Choroid plexus epithelial cell (primary cell): ENCODE results near the gene BLACAT1.

Source experiments
- DNase-seq: peaks from one replicate; pipeline ENCODE4 v3.0.0-alpha.2; 2010; ENCODE audit warnings: low read depth
- H3K4me3 ChIP-seq: 2 replicates; pipeline ENCODE4 v1.5.1; 2011; ENCODE audit warnings: low read depth, mild to moderate bottlenecking, control low read depth, low read length, moderate library complexity
- TF ChIP-seq, protein P1 (sequence below): conservative IDR thresholded peaks from 2 replicates; pipeline ENCODE4 v1.5.1; 2011; ENCODE audit warnings: low read depth, mild to moderate bottlenecking, control low read depth, inconsistent platforms, low read length, moderate library complexity

The BLACAT1 gene

DNA sequence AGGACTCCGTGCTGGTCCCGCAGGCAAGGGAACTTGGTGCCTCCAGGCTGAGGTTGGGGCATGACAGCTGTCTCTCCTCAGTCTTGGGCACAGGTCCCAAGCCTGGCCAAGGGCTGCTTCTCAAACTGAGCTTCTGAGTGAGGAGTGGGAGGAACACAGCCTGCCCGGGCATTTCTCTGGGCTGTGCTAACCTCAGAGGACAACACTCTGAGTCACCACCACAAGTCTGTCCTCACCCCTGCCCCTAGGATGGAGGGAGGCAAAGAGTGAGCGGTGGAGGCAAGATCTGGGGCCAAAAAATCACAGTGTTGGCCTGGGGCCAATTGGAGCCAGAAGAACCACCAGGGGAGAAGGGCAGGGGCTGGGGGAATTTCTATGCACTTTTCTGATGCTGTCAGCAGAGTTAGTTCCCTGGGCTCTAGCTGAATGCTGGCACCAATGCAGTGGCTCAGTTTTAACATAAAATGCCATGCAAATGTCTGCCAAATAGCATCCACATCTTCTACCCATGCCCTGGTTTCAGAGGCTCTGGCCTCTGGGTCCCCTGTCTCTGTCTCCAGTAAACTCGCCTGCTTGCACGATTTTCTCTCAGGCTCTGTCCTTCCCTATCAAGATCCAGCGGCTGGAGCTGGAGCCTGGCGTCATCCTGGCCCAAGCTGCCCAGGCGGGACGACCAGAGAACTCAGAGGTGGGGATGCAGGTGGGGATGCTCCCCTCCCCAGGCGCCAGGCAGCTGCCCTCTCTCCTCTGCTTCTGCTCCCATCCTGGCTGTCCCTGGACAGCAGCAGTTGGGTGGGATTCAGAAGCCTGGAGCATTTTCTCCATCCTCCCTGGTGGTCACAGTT lies 37.6 kb upstream of the BLACAT1 start:
- TF ChIP-seq, protein P1, sequence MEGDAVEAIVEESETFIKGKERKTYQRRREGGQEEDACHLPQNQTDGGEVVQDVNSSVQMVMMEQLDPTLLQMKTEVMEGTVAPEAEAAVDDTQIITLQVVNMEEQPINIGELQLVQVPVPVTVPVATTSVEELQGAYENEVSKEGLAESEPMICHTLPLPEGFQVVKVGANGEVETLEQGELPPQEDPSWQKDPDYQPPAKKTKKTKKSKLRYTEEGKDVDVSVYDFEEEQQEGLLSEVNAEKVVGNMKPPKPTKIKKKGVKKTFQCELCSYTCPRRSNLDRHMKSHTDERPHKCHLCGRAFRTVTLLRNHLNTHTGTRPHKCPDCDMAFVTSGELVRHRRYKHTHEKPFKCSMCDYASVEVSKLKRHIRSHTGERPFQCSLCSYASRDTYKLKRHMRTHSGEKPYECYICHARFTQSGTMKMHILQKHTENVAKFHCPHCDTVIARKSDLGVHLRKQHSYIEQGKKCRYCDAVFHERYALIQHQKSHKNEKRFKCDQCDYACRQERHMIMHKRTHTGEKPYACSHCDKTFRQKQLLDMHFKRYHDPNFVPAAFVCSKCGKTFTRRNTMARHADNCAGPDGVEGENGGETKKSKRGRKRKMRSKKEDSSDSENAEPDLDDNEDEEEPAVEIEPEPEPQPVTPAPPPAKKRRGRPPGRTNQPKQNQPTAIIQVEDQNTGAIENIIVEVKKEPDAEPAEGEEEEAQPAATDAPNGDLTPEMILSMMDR: no peak
- H3K4me3 ChIP-seq: no peak overlapping the region
- DNase-seq: peak; percentile 83

DNA sequence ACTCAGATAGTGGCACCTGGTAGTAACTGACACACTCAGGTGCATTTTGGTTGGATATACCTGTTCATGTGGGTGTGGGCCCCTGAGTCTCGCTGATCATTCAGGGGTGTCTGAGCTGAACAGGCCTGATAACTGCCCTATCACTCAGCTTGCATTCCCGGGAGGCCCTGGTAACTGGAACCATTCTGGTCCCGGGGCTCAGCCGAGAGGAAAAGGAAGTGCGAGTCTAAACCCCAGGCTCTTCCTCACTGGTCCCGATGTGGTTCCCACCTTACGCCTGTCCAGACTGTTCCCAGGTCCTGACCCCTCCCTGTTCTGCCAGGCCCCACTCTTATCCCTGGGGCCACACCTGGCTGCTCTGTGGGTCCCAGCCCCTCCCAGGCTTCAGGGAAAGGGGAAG lies 36.9 kb upstream of the BLACAT1 start:
- TF ChIP-seq, protein P1: no peak
- H3K4me3 ChIP-seq: no peak overlapping the region
- DNase-seq: no peak

DNA sequence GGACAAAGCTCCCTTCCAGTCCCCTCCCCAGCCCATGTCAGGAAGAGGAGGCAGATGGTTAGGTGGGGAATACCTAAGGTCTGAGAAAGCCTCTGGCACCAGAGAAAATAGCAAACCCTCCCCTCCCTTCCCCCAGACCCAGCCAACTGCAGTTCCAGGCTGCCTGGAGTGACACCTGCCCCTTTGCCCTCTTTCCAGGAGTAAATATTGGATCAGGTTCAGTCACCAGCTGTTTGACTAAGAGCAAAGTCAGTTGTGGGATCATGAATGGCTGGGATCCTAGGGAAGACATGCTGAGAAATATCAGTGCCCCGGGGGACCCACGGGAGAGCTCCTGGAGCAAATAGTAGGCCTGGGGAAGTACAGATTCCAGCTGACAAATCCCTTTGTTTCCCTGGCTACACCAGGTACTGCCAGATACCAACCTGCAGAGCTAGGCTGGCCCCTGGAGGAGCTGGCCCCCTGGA lies 36.4 kb upstream of the BLACAT1 start:
- no peak overlapping the region for H3K4me3 ChIP-seq
- DNase-seq: no peak
- TF ChIP-seq, protein P1: no peak

DNA sequence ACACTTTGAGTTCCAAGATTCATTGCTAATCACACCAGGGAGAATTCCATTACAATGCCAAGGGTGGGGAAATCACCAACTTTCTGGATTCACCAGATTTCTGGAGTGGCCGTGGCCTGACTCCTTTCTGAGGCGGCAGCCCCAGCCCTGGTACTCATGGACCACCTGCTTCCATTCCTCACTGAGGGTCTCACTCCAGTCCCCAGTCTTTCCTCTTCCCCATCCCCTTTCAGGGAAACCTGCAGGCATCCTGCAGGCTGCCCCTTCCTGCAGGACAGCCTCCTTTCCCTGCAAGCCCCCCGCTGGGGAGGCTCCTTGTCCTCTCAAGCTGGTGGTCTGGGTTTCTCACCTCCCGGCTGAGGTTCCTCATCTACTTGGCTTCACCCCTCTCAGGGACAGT lies 35.9 kb upstream of the BLACAT1 start:
- no peak for DNase-seq
- TF ChIP-seq, protein P1: no peak
- no peak overlapping the region for H3K4me3 ChIP-seq

DNA sequence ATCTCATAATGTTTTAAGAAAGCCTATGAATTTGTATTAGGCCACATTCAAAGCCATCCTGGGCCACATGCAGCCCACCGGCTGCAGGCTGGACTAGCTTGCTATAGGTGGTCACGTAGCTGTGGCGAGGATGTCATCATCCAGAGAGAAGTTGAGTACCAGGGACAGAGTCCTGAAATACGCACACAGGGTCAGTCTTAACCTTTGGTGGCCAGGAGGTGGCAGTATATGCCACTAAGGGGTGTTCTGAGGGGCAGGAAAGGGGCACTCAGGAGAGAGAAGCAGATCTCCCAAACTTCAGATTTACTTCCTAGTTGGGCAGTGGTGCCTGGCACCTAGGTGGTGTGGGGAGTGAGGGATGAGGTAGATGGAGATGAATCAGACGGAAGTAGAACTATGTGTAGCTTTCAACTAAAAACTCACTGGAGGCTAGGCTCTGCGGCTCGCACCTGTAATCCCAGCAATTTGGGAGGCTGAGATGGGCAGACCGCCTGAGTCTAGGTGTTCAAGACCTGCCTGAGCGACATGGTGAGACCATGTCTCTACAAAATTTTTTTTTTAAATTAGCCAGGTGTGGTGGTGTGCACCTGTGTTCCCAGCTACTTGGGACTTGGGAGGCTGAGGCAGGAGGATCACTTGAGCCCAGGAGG lies 32.4 kb upstream of the BLACAT1 start:
- TF ChIP-seq, protein P1: peak; percentile 87
- no peak overlapping the region for H3K4me3 ChIP-seq
- peak; percentile 78 for DNase-seq

DNA sequence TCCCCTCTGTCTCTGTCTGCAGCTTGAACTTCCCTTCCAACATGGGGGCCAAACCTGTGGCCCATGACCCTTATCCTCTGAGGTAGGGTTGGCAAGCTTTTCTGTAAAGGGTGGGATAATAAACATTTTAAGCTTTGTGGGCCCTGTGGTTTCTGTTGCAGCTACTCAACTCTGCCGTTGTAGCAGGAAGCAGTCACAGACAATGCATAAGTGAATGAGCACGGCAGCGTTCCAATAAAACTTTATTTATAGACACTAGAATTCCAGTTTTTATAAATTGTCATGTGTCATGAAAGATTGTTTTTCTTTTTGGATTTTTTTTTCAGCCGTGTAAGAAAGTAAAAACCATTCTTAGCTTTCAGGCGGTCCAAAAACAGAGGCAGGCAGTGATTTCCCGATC lies 30.4 kb upstream of the BLACAT1 start:
- DNase-seq: no peak
- TF ChIP-seq, protein P1: no peak
- no peak overlapping the region for H3K4me3 ChIP-seq
